Naive thymus-derived CD4-positive, alpha-beta T cell (primary cell): ENCODE measurements around the gene MYEOV. TPM values are rescaled to one million over a fixed set of nuclear protein-coding genes. Genes with fewer than 3 reads are reported as not detected.

ENCODE experiments used
- ATAC-seq: fragments of 150-1000 bp; cut with Tn5 transposase; 2 replicates; pipeline ENCODE4 v1.10.0; 2021; ENCODE audit warnings: mild to moderate bottlenecking, moderate library complexity
- CTCF ChIA-PET: fragments of 350-600 bp; sonication (Branson Sonifier 250); formaldehyde crosslinking; loops from one replicate; lab custom pipeline; 2021; ENCODE audit warnings: antibody characterized with exemption; lab: Charles Lee
- POLR2A ChIA-PET: fragments of 350-600 bp; sonication (Branson Sonifier 250); formaldehyde crosslinking; loops from one replicate; lab custom pipeline; 2021; ENCODE audit warnings: antibody characterized with exemption, inconsistent platforms; lab: Charles Lee
- DNase-seq, 9 donors: peaks; one replicate each; pipeline versions ENCODE4 v3.0.0 to v3.0.0-alpha.2; 2020 to 2022; ENCODE audit warnings: mixed read lengths in 1 of 9
- H3K27ac ChIP-seq: one replicate; pipeline ENCODE4 v1.7.0; 2013; ENCODE audit warnings: mild to moderate bottlenecking, low read depth, low read length, moderate library complexity
- H3K27me3 ChIP-seq, 2 donors: one replicate each; pipeline ENCODE4 v1.7.0; 2013; ENCODE audit warnings: low read length in 2 of 2, mild to moderate bottlenecking in 2 of 2, moderate library complexity in 2 of 2; ENCODE audit not compliant: control insufficient read depth in 2 of 2, insufficient read depth in 2 of 2
- H3K36me3 ChIP-seq, 3 experiments: 1 replicate in 2 of 3; 2 replicates in 1 of 3; pipeline ENCODE4 v1.7.0; 2013; ENCODE audit warnings: low read length in 3 of 3, mild to moderate bottlenecking in 3 of 3, moderate library complexity in 1 of 3; ENCODE audit not compliant: insufficient read depth in 3 of 3, control insufficient read depth in 2 of 3
- H3K4me1 ChIP-seq, 2 donors: one replicate each; pipeline ENCODE4 v1.7.0; 2013; ENCODE audit warnings: low read length in 2 of 2, mild to moderate bottlenecking in 2 of 2, moderate library complexity in 1 of 2; ENCODE audit not compliant: control insufficient read depth in 2 of 2, insufficient read depth in 2 of 2
- H3K4me3 ChIP-seq: 2 replicates; pipeline ENCODE4 v1.7.0; 2013; ENCODE audit warnings: mild to moderate bottlenecking, low read length
- H3K9me3 ChIP-seq, 3 experiments: 1 replicate in 2 of 3; 2 replicates in 1 of 3; pipeline ENCODE4 v1.7.0; 2013; ENCODE audit warnings: low read length in 3 of 3; ENCODE audit not compliant: control insufficient read depth in 2 of 3
- H3K27ac Mint-ChIP-seq, 9 donors: one replicate each; pipeline ENCODE4 v1.8.0; 2020 to 2022; ENCODE audit warnings: mixed read lengths in 9 of 9, mild to moderate bottlenecking in 8 of 9, moderate library complexity in 5 of 9, inconsistent platforms in 2 of 9
- H3K27me3 Mint-ChIP-seq, 5 donors: one replicate each; pipeline ENCODE4 v1.8.0; 2021 to 2022; ENCODE audit warnings: mixed read lengths in 5 of 5, mild to moderate bottlenecking in 1 of 5
- H3K36me3 Mint-ChIP-seq, 5 donors: one replicate each; pipeline ENCODE4 v1.8.0; 2020 to 2022; ENCODE audit warnings: mixed read lengths in 5 of 5, mild to moderate bottlenecking in 3 of 5, inconsistent platforms in 1 of 5
- H3K4me1 Mint-ChIP-seq, 7 donors: one replicate each; pipeline ENCODE4 v1.8.0; 2020 to 2022; ENCODE audit warnings: mixed read lengths in 7 of 7, mild to moderate bottlenecking in 3 of 7, inconsistent platforms in 1 of 7
- H3K4me3 Mint-ChIP-seq, 10 donors: one replicate each; pipeline ENCODE4 v1.8.0; 2020 to 2022; ENCODE audit warnings: mild to moderate bottlenecking in 10 of 10, mixed read lengths in 10 of 10, moderate library complexity in 6 of 10, inconsistent platforms in 2 of 10
- H3K9me3 Mint-ChIP-seq, 11 donors: one replicate each; pipeline ENCODE4 v1.8.0; 2020 to 2022; ENCODE audit warnings: mixed read lengths in 11 of 11, mild to moderate bottlenecking in 4 of 11, inconsistent platforms in 1 of 11, moderate library complexity in 1 of 11
- intact Hi-C, 2 donors: fragments of 100-400 bp; cut with micrococcal nuclease; formaldehyde crosslinking; loops; one replicate each; pipeline ENCODE4 v1.15.1; 2023
- polyA plus RNA-seq, 2 donors: library from polyadenylated mRNA; unstranded; fragments of 300-500 nt; fragmentation: Illumina TruSeq; gene quantifications; one replicate each; pipeline ENCODE4 v1.2.3, GENCODE V29; 2021
- total RNA-seq, 6 experiments: library from RNA in 5 of 6; stranded (reverse) in 5 of 6; gene quantifications; 1 replicate in 5 of 6; 2 replicates in 1 of 6; pipeline ENCODE4 v1.2.3 and lab custom pipeline; 2021 to 2026

Gene MYEOV
- total and polyA plus RNA-seq, 7 experiments from 2014 or later: 0.20 to 0.32 TPM; not detected in 5

DNA sequence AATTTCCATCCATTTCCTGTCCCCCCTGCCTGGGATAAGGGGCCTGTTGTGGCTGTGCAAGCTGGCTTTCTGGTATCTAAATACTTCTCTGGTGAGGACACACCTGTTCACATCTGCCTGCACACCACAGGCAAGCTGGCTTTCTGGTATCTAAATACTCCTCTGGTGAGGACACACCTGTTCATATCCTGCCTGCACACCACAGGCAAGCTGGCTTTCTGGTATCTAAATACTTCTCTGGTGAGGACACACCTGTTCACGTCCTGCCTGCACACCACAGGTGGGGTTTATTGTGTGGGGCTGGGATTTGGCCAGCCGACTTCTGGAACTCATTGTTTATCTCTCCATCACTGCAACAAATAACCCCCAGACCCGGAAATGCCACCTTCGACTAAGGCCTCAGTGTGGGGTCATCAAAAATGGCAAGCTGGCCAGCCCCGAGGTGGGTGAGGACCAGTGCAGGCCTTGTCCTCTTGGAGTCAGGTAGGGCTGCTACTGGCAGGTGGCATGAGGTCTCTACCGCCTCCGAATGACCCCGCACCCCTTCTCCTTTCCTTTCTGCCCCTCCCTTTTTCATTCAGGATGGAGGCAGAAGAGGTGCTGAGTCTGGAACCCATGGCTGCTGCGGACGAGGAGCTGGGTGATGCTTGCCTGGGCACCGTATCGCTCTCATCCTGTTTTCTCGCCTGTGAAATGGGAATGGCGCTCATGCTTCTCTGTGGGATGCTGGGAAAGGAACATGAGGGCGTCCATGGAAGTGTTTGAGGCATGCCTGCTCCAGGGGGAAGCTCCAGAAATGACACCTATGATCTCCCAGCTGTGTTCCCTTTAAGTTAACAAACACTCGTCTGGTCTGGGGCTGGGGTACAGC is 43.5 kb upstream of the MYEOV start:
- Mint-ChIP-seq H3K4me1 (no peaks in the 10 kb centered on the region), H3K4me3 (no peak overlapping the region), H3K36me3 (no peaks in the 10 kb centered on the region), H3K27ac (peak overlapping the region in 1 of 9 donors; percentile 29), H3K27me3 (peaks cover 0 to 9% (median 4%) of the 10 kb centered on the region in 5 donors), H3K9me3 (peaks cover 0 to 12% (median 5%) of the 10 kb centered on the region in 11 donors)
- ATAC-seq (no peak), DNase-seq (no peak)
- CTCF ChIA-PET: interaction anchor here (0.8 kb wide), 1 partner anchor 207 kb away, joined by 3 read pairs; no protein-coding TSS in a partner anchor
- no peaks in the 10 kb centered on the region for H3K27me3 ChIP-seq
- H3K9me3 ChIP-seq: no peaks in the 10 kb centered on the region
- H3K4me3 ChIP-seq: no peak overlapping the region
- intact Hi-C loops: no loop called here
- no peaks in the 10 kb centered on the region for H3K36me3 ChIP-seq
- POLR2A ChIA-PET: no interaction called here
- no peaks in the 10 kb centered on the region for H3K4me1 ChIP-seq
- H3K27ac ChIP-seq: no peak overlapping the region

DNA sequence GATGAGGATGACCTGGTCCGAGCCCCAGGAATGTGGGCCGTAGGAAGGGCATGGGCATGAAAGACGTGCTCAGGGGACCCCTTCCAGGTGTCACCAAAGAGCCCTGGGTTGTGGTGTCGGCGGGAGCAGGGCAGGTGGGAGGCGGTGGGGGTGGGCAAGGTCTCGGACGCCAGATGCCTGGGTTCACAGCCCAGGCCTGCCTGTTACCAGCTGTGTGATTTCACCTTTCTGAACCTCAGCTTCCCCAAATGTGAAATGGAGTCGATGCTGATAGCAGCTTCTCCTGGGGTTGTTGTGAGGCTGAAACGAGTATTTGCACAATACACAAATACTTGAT is 42.9 kb upstream of the MYEOV start:
- ChIA-PET POLR2A (no interaction called here), CTCF (interaction anchor here (0.8 kb wide), 1 partner anchor 207 kb away, joined by 3 read pairs; no protein-coding TSS in a partner anchor)
- H3K27ac Mint-ChIP-seq: no peak overlapping the region
- peaks cover 0 to 18% (median 8%) of the 10 kb centered on the region in 11 donors for H3K9me3 Mint-ChIP-seq
- H3K4me3 Mint-ChIP-seq: no peak overlapping the region
- intact Hi-C loops: no loop called here
- no peaks in the 10 kb centered on the region for H3K4me1 Mint-ChIP-seq
- H3K27me3 ChIP-seq: no peaks in the 10 kb centered on the region
- no peak overlapping the region for H3K27ac ChIP-seq
- H3K36me3 Mint-ChIP-seq: peaks cover 0 to 5% (median under 1%) of the 10 kb centered on the region in 5 donors
- H3K4me3 ChIP-seq: no peak overlapping the region
- DNase-seq (no peak), ATAC-seq (no peak)
- H3K36me3 ChIP-seq: no peaks in the 10 kb centered on the region
- H3K4me1 ChIP-seq: no peaks in the 10 kb centered on the region
- H3K27me3 Mint-ChIP-seq: peaks cover 0 to 9% (median 4%) of the 10 kb centered on the region in 5 donors
- H3K9me3 ChIP-seq: no peaks in the 10 kb centered on the region

- ATAC-seq: no peak
- intact Hi-C loops: no loop called here
- ChIA-PET CTCF (no interaction called here), POLR2A (no interaction called here)
- no peaks in the 10 kb centered on the region for H3K9me3 ChIP-seq
- H3K27ac ChIP-seq: no peak overlapping the region
- no peaks in the 10 kb centered on the region for H3K4me1 Mint-ChIP-seq
- no peak overlapping the region for H3K4me3 Mint-ChIP-seq
- H3K27me3 Mint-ChIP-seq: peaks cover 0 to 9% (median 4%) of the 10 kb centered on the region in 5 donors
- peaks cover 0 to 7% (median 1%) of the 10 kb centered on the region in 5 donors for H3K36me3 Mint-ChIP-seq
- no peak overlapping the region for H3K27ac Mint-ChIP-seq
- no peak for DNase-seq
- peaks cover 0 to 23% (median 8%) of the 10 kb centered on the region in 11 donors for H3K9me3 Mint-ChIP-seq
- H3K36me3 ChIP-seq: no peaks in the 10 kb centered on the region
- H3K4me3 ChIP-seq: no peak overlapping the region
- no peaks in the 10 kb centered on the region for H3K27me3 ChIP-seq
- H3K4me1 ChIP-seq: no peaks in the 10 kb centered on the region
Measured at GRCh38 chr11:69251639-69252489, 42.1 kb upstream of the MYEOV start.

GRCh38 chr11:69252490-69252837 is 41.5 kb upstream of the MYEOV start:
- no peak for DNase-seq
- no peak for ATAC-seq
- POLR2A ChIA-PET: no interaction called here
- intact Hi-C loops: no loop called here
- Histone ChIP-seq H3K4me1 (no peaks in the 10 kb centered on the region), H3K9me3 (no peaks in the 10 kb centered on the region), H3K27ac (no peak overlapping the region), H3K4me3 (no peak overlapping the region), H3K27me3 (no peaks in the 10 kb centered on the region), H3K36me3 (no peaks in the 10 kb centered on the region)
- H3K9me3 Mint-ChIP-seq: peaks cover 0 to 23% (median 8%) of the 10 kb centered on the region in 11 donors
- H3K27ac Mint-ChIP-seq: no peak overlapping the region
- peaks cover 0 to 9% (median 4%) of the 10 kb centered on the region in 5 donors for H3K27me3 Mint-ChIP-seq
- CTCF ChIA-PET: no interaction called here
- no peaks in the 10 kb centered on the region for H3K4me1 Mint-ChIP-seq
- peak overlapping the region in 1 of 10 donors; percentile 35 for H3K4me3 Mint-ChIP-seq
- H3K36me3 Mint-ChIP-seq: peaks cover 0 to 7% (median 1%) of the 10 kb centered on the region in 5 donors

DNA sequence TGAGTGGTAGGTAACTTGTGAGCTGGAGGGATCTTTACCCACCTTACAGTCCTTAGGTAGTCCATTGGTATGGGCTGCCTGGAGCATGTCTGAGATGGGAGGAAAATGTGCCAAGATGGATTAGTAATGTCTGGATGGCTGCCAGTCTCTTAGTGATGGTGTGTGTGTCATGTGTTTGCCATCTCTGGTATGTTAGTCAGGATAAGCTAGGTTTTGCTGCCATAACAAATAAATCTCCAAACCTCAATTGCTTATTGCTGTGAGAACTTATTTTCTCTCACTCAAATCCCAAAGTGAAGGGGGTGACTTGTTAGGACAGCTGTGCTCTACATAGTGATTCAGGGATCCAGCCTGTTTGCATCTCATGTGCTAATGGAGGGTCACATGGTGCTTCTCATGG is 40.9 kb upstream of the MYEOV start:
- no peaks in the 10 kb centered on the region for H3K36me3 ChIP-seq
- Mint-ChIP-seq H3K27ac (no peak overlapping the region), H3K4me1 (no peaks in the 10 kb centered on the region), H3K9me3 (peaks cover 0 to 23% (median 8%) of the 10 kb centered on the region in 11 donors), H3K27me3 (peaks cover 0 to 9% (median 3%) of the 10 kb centered on the region in 5 donors), H3K4me3 (no peak overlapping the region), H3K36me3 (peaks cover 0 to 7% (median 1%) of the 10 kb centered on the region in 5 donors)
- CTCF ChIA-PET: no interaction called here
- no peaks in the 10 kb centered on the region for H3K27me3 ChIP-seq
- DNase-seq (no peak), ATAC-seq (no peak)
- no peaks in the 10 kb centered on the region for H3K9me3 ChIP-seq
- POLR2A ChIA-PET: no interaction called here
- no peak overlapping the region for H3K4me3 ChIP-seq
- no peaks in the 10 kb centered on the region for H3K4me1 ChIP-seq
- intact Hi-C loops: no loop called here
- H3K27ac ChIP-seq: no peak overlapping the region

DNA sequence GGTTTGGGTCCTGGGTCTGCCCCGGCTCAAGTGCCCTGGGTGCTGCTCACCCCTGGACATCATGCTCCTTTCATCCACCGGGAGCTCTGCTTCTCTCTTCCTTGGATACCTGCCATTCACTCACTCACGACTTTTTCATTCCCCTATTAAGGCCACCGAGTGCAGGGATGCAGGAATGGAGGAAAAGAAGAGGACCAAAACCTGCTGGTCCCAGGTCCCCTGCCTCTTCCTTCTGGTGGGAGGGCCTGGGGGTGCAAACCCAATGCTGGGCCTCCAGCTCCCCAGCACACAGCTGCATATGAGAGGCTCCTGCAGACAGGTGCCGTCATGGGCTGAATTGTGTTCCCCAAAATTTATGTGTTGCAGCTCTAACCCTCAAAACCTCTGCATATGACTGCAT is 36.8 kb upstream of the MYEOV start:
- intact Hi-C loops: no loop called here
- no peaks in the 10 kb centered on the region for H3K4me1 ChIP-seq
- peaks cover 0 to 9% (median 3%) of the 10 kb centered on the region in 5 donors for H3K27me3 Mint-ChIP-seq
- no peaks in the 10 kb centered on the region for H3K36me3 ChIP-seq
- ChIA-PET CTCF (no interaction called here), POLR2A (no interaction called here)
- DNase-seq: no peak
- peaks cover 0 to 7% (median 1%) of the 10 kb centered on the region in 5 donors for H3K36me3 Mint-ChIP-seq
- peaks cover 0 to 23% (median 9%) of the 10 kb centered on the region in 11 donors for H3K9me3 Mint-ChIP-seq
- H3K4me3 Mint-ChIP-seq: no peak overlapping the region
- H3K9me3 ChIP-seq: no peaks in the 10 kb centered on the region
- H3K4me3 ChIP-seq: no peak overlapping the region
- no peaks in the 10 kb centered on the region for H3K27me3 ChIP-seq
- peaks cover 0 to 4% (median 0%) of the 10 kb centered on the region in 7 donors for H3K4me1 Mint-ChIP-seq
- no peak overlapping the region for H3K27ac Mint-ChIP-seq
- ATAC-seq: no peak
- H3K27ac ChIP-seq: no peak overlapping the region
